Left ventricle myocardium superior (tissue), 1 donor: ENCODE data around the gene BCAS1. TPM values are rescaled to one million over a fixed set of nuclear protein-coding genes. Genes with fewer than 3 reads are reported as not detected.

Source experiments
- ATAC-seq: fragments of 200-7000 bp; cut with Tn5 transposase; one replicate; pipeline ENCODE4 v1.9.1; 2020; ENCODE audit warnings: mild to moderate bottlenecking, moderate library complexity
- DNase-seq: peaks from one replicate; pipeline ENCODE4 v3.0.0-alpha.2; 2020
- intact Hi-C: fragments of 100-400 bp; cut with micrococcal nuclease; formaldehyde crosslinking; loops from one replicate; pipeline ENCODE4 v1.11.0; 2022
- total RNA-seq: library from RNA; stranded (reverse); fragmentation: NEBNext Ultra II Directional; extraction: Animal tissue kit (Norgen Biotek cat#: 25700); gene quantifications from one replicate; pipeline ENCODE4 v1.2.1, GENCODE V29; 2021
- donor health status: DM: no; HTN: yes; CAD: no; lungs with severe emphysema.

Gene BCAS1
- total RNA-seq, 1 donor from 2014 or later, result not detected

GRCh38 chr20:53927990-53928389, 142.4 kb downstream of the BCAS1 start:
- DNase-seq (no peak), ATAC-seq (no peak)
- intact Hi-C loops, result no loop called here

- intact Hi-C loops, result no loop called here
- DNase-seq, result no peak
- ATAC-seq, result peak; percentile 63
Measured at GRCh38 chr20:53926428-53927028, 143.9 kb downstream of the BCAS1 start.

- DNase-seq (no peak), ATAC-seq (no peak)
- intact Hi-C loops, result no loop called here
Measured at GRCh38 chr20:53925651-53926401, 144.6 kb downstream of the BCAS1 start.

- DNase-seq, result no peak
- no peak for ATAC-seq
- intact Hi-C loops, result no loop called here
Measured at GRCh38 chr20:53923566-53924369, 146.6 kb downstream of the BCAS1 start.

GRCh38 chr20:53922901-53923314, 147.5 kb downstream of the BCAS1 start:
- ATAC-seq (peak; percentile 80), DNase-seq (no peak)
- intact Hi-C loops, result no loop called here

- ATAC-seq (no peak), DNase-seq (no peak)
- intact Hi-C loops, result no loop called here
Measured at GRCh38 chr20:53921443-53921973, 148.9 kb downstream of the BCAS1 start.

- intact Hi-C loops, result no loop called here
- DNase-seq (no peak), ATAC-seq (no peak)
Measured at GRCh38 chr20:53920647-53921245, 149.6 kb downstream of the BCAS1 start.

- DNase-seq (no peak), ATAC-seq (no peak)
- intact Hi-C loops, result no loop called here
Measured at GRCh38 chr20:53919886-53920285, 150.5 kb downstream of the BCAS1 start.

- ATAC-seq, result no peak
- no peak for DNase-seq
- intact Hi-C loops, result no loop called here
Measured at GRCh38 chr20:53918949-53919361, 151.4 kb downstream of the BCAS1 start.

GRCh38 chr20:53918020-53918311, 152.4 kb downstream of the BCAS1 start:
- intact Hi-C loops, result no loop called here
- DNase-seq (no peak), ATAC-seq (no peak)

- DNase-seq (peak; percentile 62), ATAC-seq (peak; percentile 75)
- intact Hi-C loops, result no loop called here
Measured at GRCh38 chr20:53917145-53918019, 153.0 kb downstream of the BCAS1 start.

- ATAC-seq (peak; percentile 1), DNase-seq (no peak)
- intact Hi-C loops, result no loop called here
Measured at GRCh38 chr20:53916173-53916512, 154.3 kb downstream of the BCAS1 start.

- intact Hi-C loops, result no loop called here
- DNase-seq (peak; percentile 96), ATAC-seq (peak; percentile 88)
Measured at GRCh38 chr20:53915446-53916172, 154.8 kb downstream of the BCAS1 start.

GRCh38 chr20:53914781-53915445, 155.5 kb downstream of the BCAS1 start:
- intact Hi-C loops, result no loop called here
- no peak for DNase-seq
- peak; percentile 6 for ATAC-seq

GRCh38 chr20:53914091-53914780, 156.2 kb downstream of the BCAS1 start:
- ATAC-seq (no peak), DNase-seq (no peak)
- intact Hi-C loops, result no loop called here

GRCh38 chr20:53911301-53911700, 159.1 kb downstream of the BCAS1 start:
- DNase-seq, result no peak
- intact Hi-C loops, result no loop called here
- no peak for ATAC-seq

- DNase-seq (no peak), ATAC-seq (no peak)
- intact Hi-C loops, result no loop called here
Measured at GRCh38 chr20:53910351-53911002, 159.9 kb downstream of the BCAS1 start.
